HepG2 (cell line): ENCODE data around the gene DNAJC18. TPM values are rescaled to one million over a fixed set of nuclear protein-coding genes. Genes with fewer than 3 reads are reported as not detected.

Experiments used
- CCAR2 ChIP-seq: fragments of 200-400 bp; formaldehyde crosslinking; optimal IDR thresholded peaks from 2 replicates; pipeline ENCODE3; 2018; ENCODE audit warnings: low read depth, mild to moderate bottlenecking, low read length, moderate library complexity
- GATA4 ChIP-seq: sonication (generic); IDR thresholded peaks from 2 replicates; pipeline ENCODE4 v1.6.1; 2016; ENCODE audit warnings: antibody characterized with exemption, low read depth, borderline replicate concordance
- HOXA9 ChIP-seq: sonication (generic); formaldehyde crosslinking; IDR thresholded peaks from 2 replicates; pipeline ENCODE4 v1.8.1; 2022; ENCODE audit warnings: missing genetic modification reagents, mild to moderate bottlenecking, moderate library complexity, borderline replicate concordance
- JARID2 ChIP-seq: sonication (generic); formaldehyde crosslinking; IDR thresholded peaks from 2 replicates; pipeline ENCODE4 v1.8.1; 2023; ENCODE audit warnings: missing genetic modification reagents, inconsistent platforms; ENCODE audit not compliant: insufficient replicate concordance
- MXI1 ChIP-seq: IDR thresholded peaks from 3 replicates; pipeline ENCODE4 v1.6.1; 2012; ENCODE audit warnings: low read depth, low read length, inconsistent platforms, borderline replicate concordance
- SCMH1 ChIP-seq: sonication (generic); formaldehyde crosslinking; IDR thresholded peaks from 2 replicates; pipeline ENCODE4 v1.9.0; 2021; ENCODE audit warnings: missing genetic modification reagents, mild to moderate bottlenecking, borderline replicate concordance
- SP1 ChIP-seq, 2 experiments: fragments of 450-650 bp in 1 of 2; sonication (generic) in 1 of 2; formaldehyde crosslinking in 1 of 2; IDR thresholded peaks; 2 replicates each; pipeline versions ENCODE4 v1.4.0 to v1.6.1; 2016 to 2020; ENCODE audit warnings: missing genetic modification reagents in 1 of 2
- SP4 ChIP-seq: sonication (generic); formaldehyde crosslinking; IDR thresholded peaks from 2 replicates; pipeline ENCODE4 v1.8.1; 2023; ENCODE audit warnings: mild to moderate bottlenecking, missing genetic modification reagents
- SRSF1 ChIP-seq: fragments of 200-400 bp; formaldehyde crosslinking; optimal IDR thresholded peaks from 2 replicates; pipeline ENCODE3; 2017; ENCODE audit warnings: mild to moderate bottlenecking, low read depth, low read length, moderate library complexity
- ZNF3 ChIP-seq: IDR thresholded peaks from 2 replicates; pipeline ENCODE4 v1.7.0; 2017; ENCODE audit warnings: inconsistent platforms
- ZNF30 ChIP-seq: sonication (generic); formaldehyde crosslinking; IDR thresholded peaks from 2 replicates; pipeline ENCODE4 v1.5.0; 2020; ENCODE audit warnings: mild to moderate bottlenecking, missing genetic modification reagents
- ZNF550 ChIP-seq: sonication (generic); formaldehyde crosslinking; IDR thresholded peaks from 2 replicates; pipeline ENCODE4 v1.4.0; 2020; ENCODE audit warnings: mild to moderate bottlenecking, missing genetic modification reagents, borderline replicate concordance
- ZNF792 ChIP-seq: IDR thresholded peaks from 2 replicates; pipeline ENCODE4 v1.6.1; 2016
- ZNF83 ChIP-seq: sonication (generic); formaldehyde crosslinking; IDR thresholded peaks from 2 replicates; pipeline ENCODE4 v1.4.0; 2020; ENCODE audit warnings: missing genetic modification reagents, mild to moderate bottlenecking, borderline replicate concordance
- polyA plus RNA-seq, 8 experiments: library from polyadenylated mRNA; depleted of rRNA in 3 of 8; stranded (reverse) in 7 of 8; unstranded in 1 of 8; fragments of >200 nt; fragmentation: Illumina TruSeq in 4 of 8; extraction: Trizol in 4 of 8; gene quantifications; 2 replicates each; pipeline versions ENCODE4 v1.2.1 to v1.2.3, GENCODE V29; 2011 to 2016; ENCODE audit warnings: low read depth in 4 of 8, missing spikeins in 1 of 8, mixed read lengths in 1 of 8; ENCODE audit not compliant: insufficient read depth in 1 of 8
- total RNA-seq, 5 experiments: library from RNA; depleted of rRNA; stranded (reverse); fragments of >200 nt; fragmentation: Illumina TruSeq; extraction: Trizol; gene quantifications; 2 replicates each; pipeline ENCODE4 v1.2.3, GENCODE V29; 2016; ENCODE audit warnings: low read depth in 1 of 5
- TF ChIP-seq, protein P1 (sequence below): sonication (generic); formaldehyde crosslinking; IDR thresholded peaks from 2 replicates; pipeline ENCODE4 v1.5.0; 2020; ENCODE audit warnings: missing genetic modification reagents
- TF ChIP-seq, protein P2 (sequence below): sonication (generic); formaldehyde crosslinking; IDR thresholded peaks from 2 replicates; pipeline ENCODE4 v1.8.1; 2022; ENCODE audit warnings: low read depth, mild to moderate bottlenecking, missing genetic modification reagents
- TF ChIP-seq, protein P3 (sequence below): IDR thresholded peaks from 2 replicates; pipeline ENCODE4 v1.6.1; 2016; ENCODE audit warnings: low read depth, missing genetic modification reagents, missing compliant biosample characterization

The DNAJC18 gene
- total and polyA plus RNA-seq, 2 of the 13 experiments (the other 11 are each of a cell fraction or from before 2014, with no cell fraction given): 6.5 to 6.6 TPM

DNA sequence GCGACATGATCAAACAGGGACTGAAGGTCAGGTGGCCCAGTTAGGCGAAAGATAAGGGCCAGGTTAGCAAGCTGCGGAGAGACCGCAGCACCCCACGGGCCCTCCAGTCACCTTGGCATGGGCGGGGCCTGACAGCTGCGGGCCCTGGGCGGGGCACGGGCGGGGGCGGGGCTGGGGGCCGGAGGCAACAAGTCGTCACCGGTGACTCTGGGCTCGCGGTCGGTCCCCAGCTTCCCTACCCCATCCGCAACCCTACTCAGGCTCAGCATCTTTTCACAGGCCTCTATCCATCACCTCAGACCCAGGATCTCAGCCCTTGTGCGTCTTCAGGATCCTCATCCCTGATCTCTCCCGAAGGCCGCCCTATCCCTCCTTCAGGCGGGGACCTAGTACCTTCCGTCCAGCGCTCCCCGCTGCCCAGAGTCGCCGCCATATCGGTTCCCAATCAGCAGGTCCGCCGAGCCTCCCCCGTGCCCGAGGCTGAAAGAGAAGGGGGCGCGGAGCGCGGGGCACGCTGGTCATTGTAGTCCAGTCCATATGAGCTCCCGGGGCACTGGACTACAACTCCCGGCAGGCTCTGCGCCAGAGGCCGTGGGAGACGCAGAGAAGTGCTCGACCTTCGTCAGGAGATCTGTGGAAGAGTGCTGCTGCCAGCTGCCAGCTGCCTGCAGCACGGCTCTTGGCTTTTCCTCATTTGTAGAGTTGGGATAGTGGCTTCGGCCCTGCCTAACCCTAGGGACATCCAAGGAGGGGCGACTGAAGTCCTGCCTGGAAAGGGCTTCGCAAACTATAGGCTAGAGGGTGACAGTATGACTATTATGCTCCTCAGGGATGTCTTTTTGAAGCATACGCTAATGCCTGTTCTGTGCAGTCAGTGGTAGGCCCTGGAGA is at the start of gene DNAJC18 (continued):
- peak; percentile 30 for TF ChIP-seq SRSF1
- TF ChIP-seq, protein P1, sequence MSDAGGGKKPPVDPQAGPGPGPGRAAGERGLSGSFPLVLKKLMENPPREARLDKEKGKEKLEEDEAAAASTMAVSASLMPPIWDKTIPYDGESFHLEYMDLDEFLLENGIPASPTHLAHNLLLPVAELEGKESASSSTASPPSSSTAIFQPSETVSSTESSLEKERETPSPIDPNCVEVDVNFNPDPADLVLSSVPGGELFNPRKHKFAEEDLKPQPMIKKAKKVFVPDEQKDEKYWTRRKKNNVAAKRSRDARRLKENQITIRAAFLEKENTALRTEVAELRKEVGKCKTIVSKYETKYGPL (CRISPR knock-in tag): no peak
- TF ChIP-seq ZNF3 (CRISPR knock-in tag): no peak
- no peak for TF ChIP-seq GATA4
- TF ChIP-seq, protein P2, sequence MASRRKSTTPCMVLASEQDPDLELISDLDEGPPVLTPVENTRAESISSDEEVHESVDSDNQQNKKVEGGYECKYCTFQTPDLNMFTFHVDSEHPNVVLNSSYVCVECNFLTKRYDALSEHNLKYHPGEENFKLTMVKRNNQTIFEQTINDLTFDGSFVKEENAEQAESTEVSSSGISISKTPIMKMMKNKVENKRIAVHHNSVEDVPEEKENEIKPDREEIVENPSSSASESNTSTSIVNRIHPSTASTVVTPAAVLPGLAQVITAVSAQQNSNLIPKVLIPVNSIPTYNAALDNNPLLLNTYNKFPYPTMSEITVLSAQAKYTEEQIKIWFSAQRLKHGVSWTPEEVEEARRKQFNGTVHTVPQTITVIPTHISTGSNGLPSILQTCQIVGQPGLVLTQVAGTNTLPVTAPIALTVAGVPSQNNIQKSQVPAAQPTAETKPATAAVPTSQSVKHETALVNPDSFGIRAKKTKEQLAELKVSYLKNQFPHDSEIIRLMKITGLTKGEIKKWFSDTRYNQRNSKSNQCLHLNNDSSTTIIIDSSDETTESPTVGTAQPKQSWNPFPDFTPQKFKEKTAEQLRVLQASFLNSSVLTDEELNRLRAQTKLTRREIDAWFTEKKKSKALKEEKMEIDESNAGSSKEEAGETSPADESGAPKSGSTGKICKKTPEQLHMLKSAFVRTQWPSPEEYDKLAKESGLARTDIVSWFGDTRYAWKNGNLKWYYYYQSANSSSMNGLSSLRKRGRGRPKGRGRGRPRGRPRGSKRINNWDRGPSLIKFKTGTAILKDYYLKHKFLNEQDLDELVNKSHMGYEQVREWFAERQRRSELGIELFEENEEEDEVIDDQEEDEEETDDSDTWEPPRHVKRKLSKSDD (CRISPR knock-in tag): peak; percentile 53; the same call in 1 of the 2 replicates
- TF ChIP-seq SP1 (IDR thresholded peaks at IDR 0.05): no peak
- peak; percentile 22; the same call in 1 of the 2 replicates for TF ChIP-seq SP1 (CRISPR knock-in tag; IDR thresholded peaks at IDR 0.05)
- peak; percentile 63; the same call in 1 of the 3 replicates for TF ChIP-seq MXI1
- no peak for TF ChIP-seq ZNF30 (CRISPR knock-in tag)
- no peak for TF ChIP-seq HOXA9 (CRISPR knock-in tag)
- TF ChIP-seq SP4 (CRISPR knock-in tag): peak; percentile 62
- TF ChIP-seq CCAR2: no peak
- TF ChIP-seq ZNF550 (CRISPR knock-in tag): no peak
- no peak for TF ChIP-seq ZNF83
- TF ChIP-seq ZNF792 (CRISPR knock-in tag): 0 out of 2 replicates have a peak, but pooled peaks have one; percentile 24
- TF ChIP-seq SCMH1 (CRISPR knock-in tag): no peak
- peak; percentile 65 for TF ChIP-seq JARID2 (CRISPR knock-in tag)
- TF ChIP-seq, protein P3, sequence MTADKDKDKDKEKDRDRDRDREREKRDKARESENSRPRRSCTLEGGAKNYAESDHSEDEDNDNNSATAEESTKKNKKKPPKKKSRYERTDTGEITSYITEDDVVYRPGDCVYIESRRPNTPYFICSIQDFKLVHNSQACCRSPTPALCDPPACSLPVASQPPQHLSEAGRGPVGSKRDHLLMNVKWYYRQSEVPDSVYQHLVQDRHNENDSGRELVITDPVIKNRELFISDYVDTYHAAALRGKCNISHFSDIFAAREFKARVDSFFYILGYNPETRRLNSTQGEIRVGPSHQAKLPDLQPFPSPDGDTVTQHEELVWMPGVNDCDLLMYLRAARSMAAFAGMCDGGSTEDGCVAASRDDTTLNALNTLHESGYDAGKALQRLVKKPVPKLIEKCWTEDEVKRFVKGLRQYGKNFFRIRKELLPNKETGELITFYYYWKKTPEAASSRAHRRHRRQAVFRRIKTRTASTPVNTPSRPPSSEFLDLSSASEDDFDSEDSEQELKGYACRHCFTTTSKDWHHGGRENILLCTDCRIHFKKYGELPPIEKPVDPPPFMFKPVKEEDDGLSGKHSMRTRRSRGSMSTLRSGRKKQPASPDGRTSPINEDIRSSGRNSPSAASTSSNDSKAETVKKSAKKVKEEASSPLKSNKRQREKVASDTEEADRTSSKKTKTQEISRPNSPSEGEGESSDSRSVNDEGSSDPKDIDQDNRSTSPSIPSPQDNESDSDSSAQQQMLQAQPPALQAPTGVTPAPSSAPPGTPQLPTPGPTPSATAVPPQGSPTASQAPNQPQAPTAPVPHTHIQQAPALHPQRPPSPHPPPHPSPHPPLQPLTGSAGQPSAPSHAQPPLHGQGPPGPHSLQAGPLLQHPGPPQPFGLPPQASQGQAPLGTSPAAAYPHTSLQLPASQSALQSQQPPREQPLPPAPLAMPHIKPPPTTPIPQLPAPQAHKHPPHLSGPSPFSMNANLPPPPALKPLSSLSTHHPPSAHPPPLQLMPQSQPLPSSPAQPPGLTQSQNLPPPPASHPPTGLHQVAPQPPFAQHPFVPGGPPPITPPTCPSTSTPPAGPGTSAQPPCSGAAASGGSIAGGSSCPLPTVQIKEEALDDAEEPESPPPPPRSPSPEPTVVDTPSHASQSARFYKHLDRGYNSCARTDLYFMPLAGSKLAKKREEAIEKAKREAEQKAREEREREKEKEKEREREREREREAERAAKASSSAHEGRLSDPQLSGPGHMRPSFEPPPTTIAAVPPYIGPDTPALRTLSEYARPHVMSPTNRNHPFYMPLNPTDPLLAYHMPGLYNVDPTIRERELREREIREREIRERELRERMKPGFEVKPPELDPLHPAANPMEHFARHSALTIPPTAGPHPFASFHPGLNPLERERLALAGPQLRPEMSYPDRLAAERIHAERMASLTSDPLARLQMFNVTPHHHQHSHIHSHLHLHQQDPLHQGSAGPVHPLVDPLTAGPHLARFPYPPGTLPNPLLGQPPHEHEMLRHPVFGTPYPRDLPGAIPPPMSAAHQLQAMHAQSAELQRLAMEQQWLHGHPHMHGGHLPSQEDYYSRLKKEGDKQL (CRISPR knock-in tag): no peak
